ENCODE measurements around the gene FBXW4.
A peak's percentile ranks its signal among the peaks of the same experiment; 100 is the strongest.

FBXW4 gene

GRCh38 chr10:101611096-101611905 lies 83.7 kb downstream of the FBXW4 start:
- DNase-seq (ENCODE audit: low read depth) = peak; percentile 19
- TF ChIP-seq, protein P1, sequence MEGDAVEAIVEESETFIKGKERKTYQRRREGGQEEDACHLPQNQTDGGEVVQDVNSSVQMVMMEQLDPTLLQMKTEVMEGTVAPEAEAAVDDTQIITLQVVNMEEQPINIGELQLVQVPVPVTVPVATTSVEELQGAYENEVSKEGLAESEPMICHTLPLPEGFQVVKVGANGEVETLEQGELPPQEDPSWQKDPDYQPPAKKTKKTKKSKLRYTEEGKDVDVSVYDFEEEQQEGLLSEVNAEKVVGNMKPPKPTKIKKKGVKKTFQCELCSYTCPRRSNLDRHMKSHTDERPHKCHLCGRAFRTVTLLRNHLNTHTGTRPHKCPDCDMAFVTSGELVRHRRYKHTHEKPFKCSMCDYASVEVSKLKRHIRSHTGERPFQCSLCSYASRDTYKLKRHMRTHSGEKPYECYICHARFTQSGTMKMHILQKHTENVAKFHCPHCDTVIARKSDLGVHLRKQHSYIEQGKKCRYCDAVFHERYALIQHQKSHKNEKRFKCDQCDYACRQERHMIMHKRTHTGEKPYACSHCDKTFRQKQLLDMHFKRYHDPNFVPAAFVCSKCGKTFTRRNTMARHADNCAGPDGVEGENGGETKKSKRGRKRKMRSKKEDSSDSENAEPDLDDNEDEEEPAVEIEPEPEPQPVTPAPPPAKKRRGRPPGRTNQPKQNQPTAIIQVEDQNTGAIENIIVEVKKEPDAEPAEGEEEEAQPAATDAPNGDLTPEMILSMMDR (conservative IDR thresholded peaks at IDR 0.05; ENCODE audit: low read depth, low read length) = no peak

GRCh38 chr10:101609481-101609880 lies 85.5 kb downstream of the FBXW4 start:
- no peak overlapping the region for H3K4me3 ChIP-seq (ENCODE audit: low read depth, low read length)
- TF ChIP-seq, protein P1 (conservative IDR thresholded peaks at IDR 0.05; ENCODE audit: low read depth, low read length) = no peak
- DNase-seq (ENCODE audit: low read depth) = peak; percentile 12

More at GRCh38 chr10:101611096-101611905, 83.7 kb downstream of the FBXW4 start:
- H3K4me3 ChIP-seq (ENCODE audit: low read depth, low read length) = no peak overlapping the region

DNA sequence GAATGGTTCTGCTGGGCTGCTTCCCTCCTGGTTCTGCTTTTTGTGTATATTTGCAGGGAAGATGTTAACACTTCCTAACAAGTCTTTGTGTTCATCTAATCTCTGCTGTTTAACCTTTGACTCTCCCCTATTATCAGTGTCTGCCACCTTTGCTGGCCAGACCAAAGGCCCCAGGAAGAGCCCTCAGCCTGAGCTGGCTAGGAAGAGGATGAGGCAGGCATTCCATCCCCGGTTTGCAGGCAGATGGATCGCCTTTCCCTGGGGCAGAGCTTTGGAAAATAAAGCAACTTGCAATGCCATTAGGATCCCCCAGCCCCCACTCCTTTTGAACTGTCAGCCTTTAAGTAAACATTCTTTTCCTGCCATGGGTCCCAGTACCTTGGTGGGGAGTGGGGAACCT lies 87.8 kb downstream of the FBXW4 start:
- no peak overlapping the region for H3K4me3 ChIP-seq (ENCODE audit: low read depth, low read length)
- TF ChIP-seq, protein P1 (conservative IDR thresholded peaks at IDR 0.05; ENCODE audit: low read depth, low read length) = no peak
- no peak for DNase-seq (ENCODE audit: low read depth)

- TF ChIP-seq, protein P1 (conservative IDR thresholded peaks at IDR 0.05; ENCODE audit: low read depth, low read length) = peak; percentile 98
- peak; percentile 82 for DNase-seq (ENCODE audit: low read depth)
- H3K4me3 ChIP-seq (ENCODE audit: low read depth, low read length) = no peak overlapping the region
Observed at GRCh38 chr10:101602761-101603398, 92.1 kb downstream of the FBXW4 start.

DNA sequence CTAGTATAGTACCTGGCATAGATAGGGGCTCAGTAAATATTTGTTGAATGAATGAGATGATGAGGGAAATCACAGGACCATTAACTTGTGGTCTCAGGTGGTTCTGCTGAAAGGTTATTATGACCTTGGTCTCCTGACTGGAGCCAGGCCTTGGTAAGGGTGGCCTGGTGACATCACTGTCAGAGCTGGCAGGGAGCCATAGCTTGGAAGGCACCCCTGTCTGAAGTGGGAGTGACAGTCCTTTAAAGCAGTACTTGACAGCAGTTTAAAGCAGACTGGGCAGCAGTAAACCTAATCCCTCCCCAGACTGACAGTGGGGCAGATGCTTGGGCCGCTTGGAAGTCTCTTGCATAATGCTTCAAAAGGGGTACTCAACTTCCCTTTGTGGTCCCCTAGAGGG lies 93.4 kb downstream of the FBXW4 start:
- TF ChIP-seq, protein P1 (conservative IDR thresholded peaks at IDR 0.05; ENCODE audit: low read depth, low read length) = no peak
- no peak for DNase-seq (ENCODE audit: low read depth)
- no peak overlapping the region for H3K4me3 ChIP-seq (ENCODE audit: low read depth, low read length)

DNA sequence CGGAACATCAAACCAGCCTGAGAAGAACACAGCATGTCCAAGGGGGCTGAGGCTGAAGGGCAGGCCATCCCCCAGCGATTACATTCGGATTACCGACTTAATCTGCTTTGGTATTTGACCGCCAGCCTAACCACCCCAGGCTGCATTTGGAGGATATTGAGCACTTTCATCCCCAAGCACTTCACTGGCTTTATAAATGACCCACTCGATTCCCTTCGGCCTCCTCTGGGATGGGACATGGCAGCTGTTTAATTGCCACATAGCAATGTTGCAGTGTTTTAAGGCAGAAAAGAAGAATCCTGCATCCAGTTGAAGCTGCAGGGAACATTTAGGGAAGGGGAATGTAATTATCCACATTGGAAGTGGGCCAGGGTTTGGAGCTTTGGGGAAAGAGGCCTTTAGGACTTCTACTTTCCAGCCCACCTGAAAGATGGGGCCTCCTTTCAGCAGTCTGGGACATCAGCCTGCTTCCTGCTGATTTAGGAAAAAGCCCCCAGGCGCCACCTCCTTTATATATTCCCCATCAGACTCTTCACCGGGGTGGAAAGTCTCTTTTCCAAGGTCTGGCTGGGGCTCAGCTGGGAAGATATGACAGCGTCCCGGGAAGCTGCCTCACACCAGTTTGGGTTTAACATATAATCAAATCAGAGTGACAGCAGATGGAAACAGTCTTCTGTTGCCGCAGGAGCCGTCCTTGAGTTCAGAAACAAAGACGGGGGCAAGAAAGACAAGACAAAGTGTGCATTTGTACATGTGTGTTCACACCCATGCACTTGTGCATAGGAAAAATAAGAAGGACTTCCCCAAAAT lies 97.7 kb downstream of the FBXW4 start:
- H3K4me3 ChIP-seq (ENCODE audit: low read depth, low read length) = no peak overlapping the region
- no peak for DNase-seq (ENCODE audit: low read depth)
- TF ChIP-seq, protein P1 (conservative IDR thresholded peaks at IDR 0.05; ENCODE audit: low read depth, low read length) = no peak
